Measurements from ENCODE around the gene ATG5. TPM values are rescaled to one million over a fixed set of nuclear protein-coding genes. Genes with fewer than 3 reads are reported as not detected.

The ATG5 gene
- total and polyA plus RNA-seq, 2 donors (not counting 1 experiment from before 2014, with no cell fraction given), result 13.6 to 26.3 TPM

DNA sequence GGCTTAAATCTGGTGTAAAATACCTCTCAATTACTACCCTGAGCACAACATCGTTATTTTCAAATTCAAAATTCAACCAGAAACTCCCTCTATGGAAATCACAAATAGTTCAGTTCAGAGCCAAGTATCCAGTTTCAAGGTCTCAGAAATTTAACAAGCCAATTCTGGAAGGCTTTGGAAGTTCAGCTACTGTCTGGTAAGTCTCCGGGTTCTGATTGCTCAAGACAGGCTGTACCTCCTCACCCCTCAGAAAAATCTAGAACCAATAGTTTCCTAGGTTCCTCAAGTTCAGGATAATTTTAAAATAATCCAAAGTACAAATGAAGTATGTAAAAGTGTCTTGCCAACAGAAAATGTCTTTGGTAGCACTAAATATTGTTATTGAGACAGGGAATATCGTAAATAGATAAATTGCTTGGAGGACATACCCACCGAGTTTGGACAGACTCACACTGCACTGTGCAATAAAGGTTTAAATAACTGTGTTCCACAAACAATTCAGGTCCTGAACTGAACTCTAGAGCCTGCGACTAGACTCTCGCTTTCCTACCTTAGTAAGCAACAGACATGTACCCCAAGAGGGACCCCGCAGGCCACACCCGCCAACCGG is 729 bp downstream of the ATG5 start:
- Histone ChIP-seq H3K4me2 (replicated peaks; ENCODE audit: low read depth, low read length, poor library complexity, severe bottlenecking) (peak overlapping the region; percentile 78), H3K4me3 (ENCODE audit: control extremely low read depth in 1 of 5, extremely low read depth in 1 of 5, insufficient read depth in 1 of 5, low read depth in 2 of 5, low read length in 4 of 5) (peak overlapping the region; percentile 87 to 99 (median 94)), H4K20me1 (ENCODE audit: control insufficient read depth, insufficient read depth, low read length, poor library complexity, severe bottlenecking) (peaks cover 22% of the 10 kb centered on the region), H3K9me3 (ENCODE audit: control extremely low read depth in 1 of 3, control insufficient read depth in 2 of 3, insufficient read depth in 1 of 3, low read length in 2 of 3) (no peaks in the 10 kb centered on the region), H3K79me2 (ENCODE audit: control insufficient read depth, insufficient read depth, low read length) (peaks cover 60% of the 10 kb centered on the region), H3K27me3 (replicated peaks in 1 of 4; ENCODE audit: control extremely low read depth in 1 of 4, control insufficient read depth in 3 of 4, insufficient read depth in 4 of 4, low read length in 3 of 4) (peaks cover 0 to 5% (median 2%) of the 10 kb centered on the region in 4 experiments), H3K36me3 (replicated peaks in 1 of 2; ENCODE audit: control extremely low read depth in 1 of 2, control insufficient read depth in 1 of 2, extremely low read depth in 1 of 2, insufficient read depth in 2 of 2, low read length in 1 of 2) (no peaks in the 10 kb centered on the region), H3K27ac (ENCODE audit: low read length in 2 of 2) (peak overlapping the region; percentile 89 to 91), H3K9ac (ENCODE audit: low read length) (peak overlapping the region; percentile 86), H2AFZ (ENCODE audit: insufficient read depth, low read depth, low read length, poor library complexity, severe bottlenecking) (peak overlapping the region; percentile 94), H3K4me1 (ENCODE audit: control insufficient read depth in 2 of 2, insufficient read depth in 2 of 2, low read length in 2 of 2) (peaks cover 16 to 20% of the 10 kb centered on the region in 2 donors)
- no peak for DNase-seq
- 9% methylated on average over 8 of the region's 9 CpGs for WGBS (ENCODE audit: insufficient coverage)
- CTCF ChIA-PET, result interaction anchor here (0.8 to 1.4 kb wide), 3 partner anchors 10 to 1134 kb away, joined by 3 to 5 read pairs (median 4); partner anchors contain the start of gene PDSS2
- TF ChIP-seq EZH2 (IDR thresholded peaks at IDR 0.05; ENCODE audit: borderline replicate concordance, insufficient read depth, low read depth, low read length, poor library complexity, severe bottlenecking) (no peak), CTCF (IDR thresholded peaks at IDR 0.05) (no peak)
- Mint-ChIP-seq H3K27me3 (peaks cover 20% of the 10 kb centered on the region), H3K27ac (peak overlapping the region; percentile 98), H3K4me3 (peak overlapping the region; percentile 100), H3K4me1 (peaks cover 47% of the 10 kb centered on the region), H3K9me3 (ENCODE audit: insufficient read depth) (no peaks in the 10 kb centered on the region)
- intact Hi-C loops (cut with micrococcal nuclease), result loop anchor here (1.0 to 10.0 kb wide), 7 partner anchors 186 to 1632 kb away; partner anchors contain the start of genes BEND3, MTRES1, QRSL1 and RTN4IP1
- POLR2A ChIA-PET, result no interaction called here
- no peak for ATAC-seq (ENCODE audit: low read depth)

DNA sequence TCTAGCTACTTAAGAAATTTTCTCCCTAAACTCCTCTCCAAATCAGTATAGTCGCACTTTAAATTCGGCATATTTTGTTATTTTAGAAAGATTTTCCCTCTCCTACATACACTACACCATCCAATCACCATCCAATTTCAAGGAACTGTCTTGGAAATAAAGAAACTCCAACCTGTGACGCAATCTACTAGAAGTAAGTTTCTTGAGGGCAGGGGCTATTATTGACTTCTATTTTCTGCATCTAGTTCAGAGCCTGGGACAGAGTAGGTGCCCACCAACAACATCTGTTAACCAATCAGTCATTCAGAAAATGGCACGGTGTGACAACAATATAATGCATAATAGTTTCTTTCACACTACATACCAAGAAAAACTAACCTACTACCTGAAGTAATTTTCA is 3.6 kb downstream of the ATG5 start:
- DNase-seq, result no peak

More for the DNA sequence above, 3.6 kb downstream of the ATG5 start:
- H3K79me2 ChIP-seq (ENCODE audit: control insufficient read depth, insufficient read depth, low read length), result peaks cover 77% of the 10 kb centered on the region
- H3K36me3 ChIP-seq (replicated peaks in 1 of 2; ENCODE audit: control extremely low read depth in 1 of 2, control insufficient read depth in 1 of 2, extremely low read depth in 1 of 2, insufficient read depth in 2 of 2, low read length in 1 of 2), result no peaks in the 10 kb centered on the region
- H3K9me3 ChIP-seq (ENCODE audit: control extremely low read depth in 1 of 3, control insufficient read depth in 2 of 3, insufficient read depth in 1 of 3, low read length in 2 of 3), result no peaks in the 10 kb centered on the region
- no peak for ATAC-seq (ENCODE audit: low read depth)
- Mint-ChIP-seq H3K27ac (no peak overlapping the region), H3K4me3 (no peak overlapping the region), H3K27me3 (no peaks in the 10 kb centered on the region), H3K9me3 (ENCODE audit: insufficient read depth) (no peaks in the 10 kb centered on the region), H3K4me1 (peaks cover 56% of the 10 kb centered on the region)
- H3K4me2 ChIP-seq (replicated peaks; ENCODE audit: low read depth, low read length, poor library complexity, severe bottlenecking), result no peak overlapping the region
- no peak overlapping the region for H3K27ac ChIP-seq (ENCODE audit: low read length in 2 of 2)
- H3K9ac ChIP-seq (ENCODE audit: low read length), result no peak overlapping the region
- TF ChIP-seq CTCF (IDR thresholded peaks at IDR 0.05) (no peak), EZH2 (IDR thresholded peaks at IDR 0.05; ENCODE audit: borderline replicate concordance, insufficient read depth, low read depth, low read length, poor library complexity, severe bottlenecking) (no peak)
- no peak overlapping the region for H3K4me3 ChIP-seq (ENCODE audit: control extremely low read depth in 1 of 5, extremely low read depth in 1 of 5, insufficient read depth in 1 of 5, low read depth in 2 of 5, low read length in 4 of 5)
- ChIA-PET POLR2A (no interaction called here), CTCF (interaction anchor here (0.9 kb wide), 1 partner anchor 13 kb away, joined by 5 read pairs; no protein-coding TSS in a partner anchor)
- peaks cover 16 to 20% of the 10 kb centered on the region in 2 donors for H3K4me1 ChIP-seq (ENCODE audit: control insufficient read depth in 2 of 2, insufficient read depth in 2 of 2, low read length in 2 of 2)
- H2AFZ ChIP-seq (ENCODE audit: insufficient read depth, low read depth, low read length, poor library complexity, severe bottlenecking), result no peak overlapping the region
- peaks cover 34% of the 10 kb centered on the region for H4K20me1 ChIP-seq (ENCODE audit: control insufficient read depth, insufficient read depth, low read length, poor library complexity, severe bottlenecking)
- 100% methylated on average over 1 of the region's 4 CpGs for WGBS (ENCODE audit: insufficient coverage)
- H3K27me3 ChIP-seq (replicated peaks in 1 of 4; ENCODE audit: control extremely low read depth in 1 of 4, control insufficient read depth in 3 of 4, insufficient read depth in 4 of 4, low read length in 3 of 4), result no peaks in the 10 kb centered on the region
- intact Hi-C loops (cut with micrococcal nuclease), result loop anchor here (10.0 kb wide), 2 partner anchors 793 to 1333 kb away; partner anchors contain the start of gene BEND3

Measured in B cell (primary cell).